AG08396 (cell line): ENCODE data around the gene TAS2R30.
"Not testable (repeated sequence)": the region's sequence is repeated elsewhere in the genome, so short reads cannot be mapped to it uniquely, and the experiment has no call there.

Experiments used
- DNase-seq: peaks from one replicate; pipeline ENCODE4 v3.0.0; 2012; ENCODE audit warnings: low spot score, mixed read lengths

TAS2R30 gene

DNA sequence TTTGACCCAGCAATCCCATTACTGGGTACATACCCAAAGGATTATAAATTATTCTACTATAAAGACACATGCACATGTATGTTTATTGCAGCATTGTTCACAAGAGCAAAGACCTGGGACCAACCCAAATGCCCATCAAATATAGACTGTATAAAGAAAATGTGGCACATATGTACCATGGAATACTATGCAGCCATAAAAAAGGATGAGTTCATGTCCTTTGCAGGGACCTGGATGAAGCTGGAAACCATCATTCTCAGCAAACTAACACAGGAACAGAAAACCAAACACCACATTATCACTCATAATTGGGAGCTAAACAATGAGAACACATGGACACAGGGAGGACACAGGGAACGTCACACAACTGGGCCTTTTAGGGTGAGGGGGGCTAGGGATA is 20.3 kb downstream of the TAS2R30 start:
- DNase-seq, result not testable (repeated sequence)

DNA sequence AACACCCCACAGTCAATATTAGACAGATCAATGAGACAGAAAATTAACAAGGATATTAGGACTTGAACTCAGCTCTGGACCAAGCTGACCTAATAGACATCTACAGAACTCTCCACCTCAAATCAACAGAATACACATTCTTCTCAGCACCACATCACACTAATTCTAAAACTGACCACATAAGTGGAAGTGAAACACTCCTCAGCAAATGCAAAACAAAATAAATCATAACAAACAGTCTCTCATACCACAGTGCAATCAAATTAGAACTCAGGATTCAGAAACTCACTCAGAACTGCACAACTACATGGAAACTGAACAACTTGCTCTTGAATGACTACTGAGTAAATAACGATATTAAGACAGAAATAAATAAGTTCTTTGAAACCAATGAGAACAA is 23.2 kb downstream of the TAS2R30 start:
- not testable (repeated sequence) for DNase-seq

DNA sequence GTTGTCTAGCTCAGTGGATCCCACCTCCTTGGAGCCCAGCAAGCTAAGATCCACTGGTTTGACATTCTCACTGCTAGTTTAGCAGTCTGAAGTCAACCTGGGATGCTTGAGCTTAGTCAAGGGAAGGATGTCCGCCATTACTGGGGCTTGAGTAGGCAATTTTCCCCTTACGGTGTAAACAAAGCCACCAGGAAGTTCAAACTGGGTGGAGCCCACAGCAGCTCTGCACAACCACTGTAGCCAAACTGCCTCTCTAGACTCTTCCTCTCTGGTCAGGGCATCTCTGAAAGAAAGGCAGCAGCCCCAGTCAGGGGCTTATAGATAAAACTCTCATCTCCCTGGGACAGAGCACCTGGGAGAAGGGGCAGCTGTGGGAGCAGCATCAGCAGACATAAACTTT is 25.6 kb downstream of the TAS2R30 start:
- DNase-seq, result no peak

DNA sequence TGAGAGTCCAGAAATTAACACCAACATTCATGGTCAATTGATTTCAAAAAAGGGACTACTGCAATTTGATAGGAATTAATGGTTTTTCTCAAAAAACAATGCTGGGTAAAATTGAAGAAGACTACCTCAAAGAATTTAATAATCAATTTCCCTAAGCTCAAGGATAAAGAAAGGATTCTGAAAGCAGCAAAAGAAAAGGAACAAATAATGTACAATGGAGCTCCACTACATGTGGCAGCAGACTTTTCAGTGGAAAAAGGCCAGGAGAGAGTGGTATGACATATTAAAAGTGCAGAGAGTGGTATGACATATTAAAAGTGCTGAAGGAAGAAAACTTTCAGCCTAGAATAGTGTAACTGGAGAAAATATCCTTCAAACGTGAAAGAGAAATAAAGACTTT is 26.7 kb downstream of the TAS2R30 start:
- no peak for DNase-seq

DNA sequence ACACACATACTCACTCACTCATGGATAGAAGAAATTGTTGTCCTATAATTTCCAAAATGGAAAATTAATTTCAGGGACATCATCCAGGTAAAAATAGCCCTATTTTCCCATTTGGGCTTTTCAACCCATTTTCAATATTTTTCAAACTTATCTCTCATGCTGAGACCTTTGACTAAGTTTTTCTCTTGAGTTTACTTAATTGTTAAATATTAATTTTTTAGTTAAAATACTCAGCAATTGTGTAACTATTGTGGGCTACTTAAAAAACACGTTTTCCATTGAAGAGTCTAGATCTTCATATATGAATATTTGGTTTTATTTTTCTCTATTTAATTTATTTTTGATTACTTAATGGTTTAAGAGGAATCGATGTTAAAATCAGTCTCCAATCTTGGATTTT is 28.2 kb downstream of the TAS2R30 start:
- no peak for DNase-seq

DNA sequence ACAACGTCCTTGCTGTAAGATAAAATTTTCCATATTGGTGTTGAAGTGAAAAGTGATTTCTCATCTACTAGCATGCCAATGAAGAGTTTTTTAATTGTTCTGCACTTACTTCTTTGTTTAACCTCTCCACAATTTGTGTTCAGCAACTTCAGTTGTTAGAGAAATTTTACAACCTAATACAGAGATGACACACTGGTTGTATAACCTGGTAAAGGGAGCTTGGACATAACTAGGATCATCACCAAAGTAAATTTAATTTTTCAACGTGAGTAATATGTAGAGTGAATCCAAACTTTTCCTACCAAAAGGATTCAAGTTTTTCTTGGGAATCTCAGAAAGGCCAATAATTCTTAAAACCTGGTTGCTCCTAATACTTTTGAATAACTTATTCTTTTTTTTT is 28.9 kb downstream of the TAS2R30 start:
- DNase-seq, result no peak

DNA sequence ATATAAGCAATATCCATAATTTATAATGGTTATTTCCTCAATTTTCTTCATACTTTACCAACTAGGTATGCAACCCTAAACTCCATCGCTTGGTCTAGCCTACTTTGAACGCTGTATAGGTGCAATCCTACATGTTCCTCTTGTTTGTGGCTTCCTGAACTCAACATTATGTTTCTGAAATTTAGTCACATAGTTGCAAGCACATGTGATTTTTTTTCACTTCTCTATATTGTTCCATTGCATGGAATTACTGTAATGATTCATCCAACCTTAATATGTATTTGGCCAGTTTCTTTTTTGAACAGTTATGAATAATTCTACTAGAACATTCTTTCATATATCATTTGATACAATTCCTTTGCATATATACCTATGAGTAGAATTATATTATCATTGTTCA is 39.5 kb downstream of the TAS2R30 start:
- not testable (repeated sequence) for DNase-seq

DNA sequence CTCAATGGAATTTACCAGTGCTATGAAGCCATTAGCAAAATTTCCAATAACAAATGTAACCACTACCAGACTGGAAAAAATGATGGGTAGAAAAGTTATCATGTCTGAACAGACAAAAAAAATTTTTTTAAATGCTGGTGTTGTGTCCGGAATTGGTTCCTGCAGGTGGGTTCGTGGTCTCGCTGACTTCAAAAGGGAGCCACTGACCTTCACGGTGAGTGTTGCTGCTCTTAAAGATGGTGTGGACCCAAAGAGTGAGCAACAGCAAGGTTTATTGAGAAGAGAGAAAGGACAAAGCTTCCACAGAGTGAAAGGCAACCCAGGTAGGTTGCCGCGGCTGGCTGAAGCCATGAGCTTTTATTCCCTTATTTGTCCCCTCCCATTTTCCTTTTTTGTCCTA is 42.3 kb downstream of the TAS2R30 start, which contains the start of gene TAS2R43:
Gene TAS2R43 (minus strand): TSS at position 186 of the 400 bp plus-strand sequence. CDS start 84 bp downstream, at position 102.
- DNase-seq, result no peak

DNA sequence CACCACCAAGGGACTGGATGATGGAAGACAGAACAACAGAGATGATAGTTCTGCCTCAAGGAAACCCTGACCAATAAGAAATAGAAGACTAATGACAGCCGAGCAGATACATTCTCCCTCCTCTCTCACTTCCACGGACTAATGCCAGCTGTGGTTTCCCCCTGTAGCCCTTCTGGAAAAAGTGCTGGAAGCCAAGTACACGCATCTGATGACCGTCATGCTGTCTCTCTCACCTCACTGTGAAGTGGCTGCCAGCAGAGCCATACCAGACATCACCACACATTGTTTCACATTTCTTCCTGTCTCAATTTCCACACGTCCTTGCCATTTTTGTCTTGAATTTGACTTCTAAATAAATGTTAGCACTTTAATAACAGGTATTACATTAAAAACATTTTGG is 45.2 kb downstream of the TAS2R30 start:
- no peak for DNase-seq

DNA sequence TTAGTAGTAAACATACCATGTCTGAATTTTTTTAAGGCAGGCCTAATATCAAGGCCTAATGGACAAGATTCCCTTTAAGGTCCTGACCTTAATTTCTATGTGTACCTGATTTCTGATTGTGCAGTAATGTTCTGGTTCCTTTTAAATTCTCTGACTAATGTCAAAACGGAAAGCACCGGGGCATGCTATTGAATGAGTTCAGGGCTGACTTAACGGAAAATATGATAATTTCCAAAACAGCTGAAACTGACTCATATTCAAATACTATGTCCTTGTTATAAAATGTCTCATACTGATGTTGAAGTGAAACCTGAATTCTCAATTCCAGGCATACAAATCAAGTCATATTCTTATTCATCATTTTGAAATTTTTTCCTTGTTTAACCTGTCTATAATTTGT is 49.0 kb downstream of the TAS2R30 start:
- no peak for DNase-seq
